CD4-positive, alpha-beta T cell treated with Interleukin-10 for 1 hour (primary cell): Measurements from ENCODE around the gene NME3.

Experiments used
- DNase-seq: peaks from one replicate; pipeline ENCODE4 v3.0.0-alpha.2; 2020

Gene NME3

DNA sequence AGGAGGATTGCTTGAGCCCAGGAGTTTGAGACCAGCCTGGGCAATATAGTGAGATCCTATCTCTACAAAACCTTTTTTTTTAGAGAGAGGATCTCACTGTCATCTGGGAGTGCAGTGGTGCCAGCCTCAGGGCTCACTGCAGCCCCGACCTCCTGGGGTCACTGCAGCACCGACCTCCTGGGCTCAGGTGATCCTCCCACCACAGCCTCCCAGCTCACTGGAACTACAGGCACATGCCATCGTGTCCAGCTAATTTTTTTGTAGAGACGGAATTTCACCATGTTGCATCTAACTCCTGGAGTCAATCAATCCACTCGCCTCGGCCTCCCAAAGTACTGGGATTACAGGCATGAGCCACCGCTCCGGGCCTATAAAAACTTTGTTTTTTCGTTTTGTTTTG, 50.0 kb downstream of the NME3 start:
- no peak for DNase-seq
